ENCODE results near the gene ATAD1. TPM values are rescaled to one million over a fixed set of nuclear protein-coding genes. Genes with fewer than 3 reads are reported as not detected.

Gene ATAD1
- total RNA-seq, 4 donors from 2014 or later, result 36.6 to 52.8 (median 45.8) TPM

DNA sequence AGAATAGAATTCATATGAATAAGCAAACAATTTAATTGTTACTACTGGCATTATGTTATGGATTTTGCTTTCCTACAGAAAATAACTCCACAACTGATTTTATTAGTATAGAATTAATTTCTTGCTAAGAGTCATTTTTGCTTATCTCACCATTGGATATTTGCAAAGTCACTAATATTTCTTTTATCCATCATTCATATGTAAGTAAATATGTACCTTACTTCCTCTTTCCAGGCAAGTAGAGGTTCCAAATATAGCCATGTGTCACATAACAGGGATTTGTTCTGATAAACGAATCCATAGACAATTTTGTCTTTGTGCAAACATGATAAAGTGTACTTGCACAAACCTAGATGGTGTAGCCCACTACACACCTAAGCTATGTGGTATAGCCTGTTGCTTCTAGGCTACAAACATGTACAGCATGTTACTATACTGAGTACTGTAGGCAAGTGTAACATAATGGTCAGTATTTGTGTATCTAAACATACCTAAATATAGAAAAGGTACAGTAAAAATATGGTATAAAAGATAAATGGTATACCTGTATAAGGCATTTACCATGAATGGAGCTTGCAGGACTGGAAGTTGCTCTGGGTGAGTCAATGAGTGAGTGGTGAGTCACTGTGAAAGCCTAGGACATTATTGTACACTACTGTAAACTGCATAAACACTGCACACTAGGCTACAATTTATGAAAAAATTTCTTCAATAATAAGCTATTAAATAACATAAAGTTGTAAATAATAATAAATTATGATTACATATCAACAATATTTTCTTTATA lies 27.0 kb upstream of the ATAD1 start:
- no peaks in the 10 kb centered on the region for H3K27me3 ChIP-seq
- H3K9me3 ChIP-seq, result no peaks in the 10 kb centered on the region
- H3K36me3 ChIP-seq, result no peaks in the 10 kb centered on the region
- no peak for TF ChIP-seq POLR2AphosphoS5 (IDR thresholded peaks at IDR 0.05)
- TF ChIP-seq, protein P1, sequence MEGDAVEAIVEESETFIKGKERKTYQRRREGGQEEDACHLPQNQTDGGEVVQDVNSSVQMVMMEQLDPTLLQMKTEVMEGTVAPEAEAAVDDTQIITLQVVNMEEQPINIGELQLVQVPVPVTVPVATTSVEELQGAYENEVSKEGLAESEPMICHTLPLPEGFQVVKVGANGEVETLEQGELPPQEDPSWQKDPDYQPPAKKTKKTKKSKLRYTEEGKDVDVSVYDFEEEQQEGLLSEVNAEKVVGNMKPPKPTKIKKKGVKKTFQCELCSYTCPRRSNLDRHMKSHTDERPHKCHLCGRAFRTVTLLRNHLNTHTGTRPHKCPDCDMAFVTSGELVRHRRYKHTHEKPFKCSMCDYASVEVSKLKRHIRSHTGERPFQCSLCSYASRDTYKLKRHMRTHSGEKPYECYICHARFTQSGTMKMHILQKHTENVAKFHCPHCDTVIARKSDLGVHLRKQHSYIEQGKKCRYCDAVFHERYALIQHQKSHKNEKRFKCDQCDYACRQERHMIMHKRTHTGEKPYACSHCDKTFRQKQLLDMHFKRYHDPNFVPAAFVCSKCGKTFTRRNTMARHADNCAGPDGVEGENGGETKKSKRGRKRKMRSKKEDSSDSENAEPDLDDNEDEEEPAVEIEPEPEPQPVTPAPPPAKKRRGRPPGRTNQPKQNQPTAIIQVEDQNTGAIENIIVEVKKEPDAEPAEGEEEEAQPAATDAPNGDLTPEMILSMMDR (IDR thresholded peaks at IDR 0.05), result no peak
- TF ChIP-seq POLR2A (IDR thresholded peaks at IDR 0.05), result no peak
- no peak for TF ChIP-seq EP300 (IDR thresholded peaks at IDR 0.05)
- 20 to 46% methylated on average over 1 of the region's 1 CpG for WGBS, 2 donors (ENCODE audit: low coverage in 1 of 2)
- H3K4me3 ChIP-seq, result no peak overlapping the region
- ATAC-seq, result no peak
- H3K27ac ChIP-seq, result no peak overlapping the region
- H3K4me1 ChIP-seq, result no peaks in the 10 kb centered on the region

DNA sequence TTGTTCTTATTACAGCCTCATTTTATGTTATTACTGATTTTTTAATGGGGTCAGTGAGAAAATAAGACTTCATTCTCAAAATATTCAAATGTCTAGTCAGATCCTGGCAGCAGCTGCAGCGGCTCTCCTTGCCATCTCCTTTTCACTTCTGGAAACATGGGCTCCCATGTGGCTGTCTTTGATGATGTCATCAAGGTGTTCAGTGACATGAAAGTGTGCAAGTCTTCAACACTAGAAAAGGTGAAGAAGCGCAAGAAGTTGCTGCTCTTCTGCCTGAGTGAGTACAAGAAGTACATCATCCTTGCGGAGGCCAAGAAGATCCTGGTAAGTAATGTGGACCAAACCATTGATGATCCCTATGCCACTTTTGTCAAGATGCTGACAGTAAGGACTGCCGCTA lies 25.7 kb upstream of the ATAD1 start:
- ATAC-seq, result no peak
- Histone ChIP-seq H3K27ac (no peak overlapping the region), H3K4me1 (no peaks in the 10 kb centered on the region), H3K36me3 (no peaks in the 10 kb centered on the region), H3K27me3 (no peaks in the 10 kb centered on the region), H3K4me3 (no peak overlapping the region), H3K9me3 (no peaks in the 10 kb centered on the region)
- TF ChIP-seq POLR2AphosphoS5 (IDR thresholded peaks at IDR 0.05) (no peak), EP300 (IDR thresholded peaks at IDR 0.05) (no peak), POLR2A (IDR thresholded peaks at IDR 0.05) (no peak)
- TF ChIP-seq, protein P1 (IDR thresholded peaks at IDR 0.05), result no peak
- 100% methylated on average over 1 to 4 of the region's 4 CpGs for WGBS, 2 donors (ENCODE audit: low coverage in 1 of 2)

DNA sequence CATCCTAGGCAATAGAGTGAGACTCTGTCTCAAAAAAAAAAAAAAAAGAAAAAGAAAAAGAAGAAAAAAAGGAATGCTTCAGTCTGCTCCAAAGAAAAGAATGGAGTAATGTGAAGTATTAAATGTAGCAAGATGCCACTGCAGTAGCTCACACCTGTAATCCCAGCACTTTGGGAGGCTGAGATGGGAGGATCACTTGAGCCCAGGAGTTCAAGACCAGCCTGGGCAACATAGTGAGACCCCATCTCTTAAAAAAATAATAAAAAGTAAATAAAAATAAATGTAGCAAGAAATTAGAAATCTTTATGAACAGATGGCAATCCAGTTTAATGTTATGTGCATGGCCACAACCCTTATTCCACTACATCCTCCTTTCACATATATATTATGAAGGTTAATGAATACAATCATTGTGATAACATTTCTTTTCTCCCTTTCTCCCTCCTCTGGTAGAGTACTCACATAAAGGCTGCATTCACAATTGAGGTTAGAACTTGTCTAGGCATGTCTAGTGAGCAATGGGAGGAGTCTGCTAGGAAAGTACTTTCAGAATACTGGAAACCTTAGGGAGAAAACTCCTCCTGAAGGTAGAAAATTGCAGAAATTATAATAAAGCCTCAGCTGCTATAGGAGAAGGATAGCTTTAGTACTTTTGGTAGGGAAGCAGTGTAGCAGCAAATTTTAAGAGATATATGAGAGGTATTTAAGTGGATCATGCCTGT lies 24.9 kb upstream of the ATAD1 start:
- H3K27me3 ChIP-seq, result no peaks in the 10 kb centered on the region
- no peak for ATAC-seq
- TF ChIP-seq EP300 (IDR thresholded peaks at IDR 0.05) (no peak), POLR2AphosphoS5 (IDR thresholded peaks at IDR 0.05) (no peak), POLR2A (IDR thresholded peaks at IDR 0.05) (no peak)
- TF ChIP-seq, protein P1 (IDR thresholded peaks at IDR 0.05), result no peak
- H3K9me3 ChIP-seq, result no peaks in the 10 kb centered on the region
- no peaks in the 10 kb centered on the region for H3K36me3 ChIP-seq
- H3K27ac ChIP-seq, result no peak overlapping the region
- H3K4me1 ChIP-seq, result no peaks in the 10 kb centered on the region
- no peak overlapping the region for H3K4me3 ChIP-seq

DNA sequence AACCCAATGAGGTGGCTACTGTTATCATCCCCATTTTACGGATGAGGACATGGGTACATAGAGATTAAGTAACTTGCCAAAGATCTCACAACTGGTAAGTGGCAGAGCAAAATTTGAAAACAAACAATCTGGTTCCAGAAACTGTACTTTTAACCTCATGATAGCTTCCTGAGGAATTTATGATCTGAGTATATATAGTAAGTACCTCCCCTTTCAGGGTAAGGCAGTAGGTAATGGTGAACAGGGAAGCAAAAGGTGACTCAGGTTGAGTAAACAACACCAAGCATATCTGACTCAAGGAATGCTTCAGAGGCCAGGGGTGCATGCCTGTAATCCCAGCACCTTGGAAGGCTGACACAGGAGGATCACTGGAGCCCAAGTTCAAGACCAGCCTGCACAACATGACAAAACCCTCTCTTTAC lies 24.2 kb upstream of the ATAD1 start:
- no peak for ATAC-seq
- no peaks in the 10 kb centered on the region for H3K9me3 ChIP-seq
- no peak overlapping the region for H3K4me3 ChIP-seq

More for the DNA sequence above, 24.2 kb upstream of the ATAD1 start:
- H3K36me3 ChIP-seq, result no peaks in the 10 kb centered on the region
- no peak for TF ChIP-seq POLR2AphosphoS5 (IDR thresholded peaks at IDR 0.05)
- TF ChIP-seq, protein P1 (IDR thresholded peaks at IDR 0.05), result no peak
- TF ChIP-seq POLR2A (IDR thresholded peaks at IDR 0.05), result no peak
- TF ChIP-seq EP300 (IDR thresholded peaks at IDR 0.05), result no peak
- no peak overlapping the region for H3K27ac ChIP-seq
- H3K27me3 ChIP-seq, result no peaks in the 10 kb centered on the region
- H3K4me1 ChIP-seq, result no peaks in the 10 kb centered on the region
- 80 to 100% methylated on average over 1 of the region's 1 CpG for WGBS, 2 donors (ENCODE audit: low coverage in 1 of 2)

Measured in gastroesophageal sphincter (tissue), 4 donors.